Measurements from ENCODE around the gene FSTL1.

DNA sequence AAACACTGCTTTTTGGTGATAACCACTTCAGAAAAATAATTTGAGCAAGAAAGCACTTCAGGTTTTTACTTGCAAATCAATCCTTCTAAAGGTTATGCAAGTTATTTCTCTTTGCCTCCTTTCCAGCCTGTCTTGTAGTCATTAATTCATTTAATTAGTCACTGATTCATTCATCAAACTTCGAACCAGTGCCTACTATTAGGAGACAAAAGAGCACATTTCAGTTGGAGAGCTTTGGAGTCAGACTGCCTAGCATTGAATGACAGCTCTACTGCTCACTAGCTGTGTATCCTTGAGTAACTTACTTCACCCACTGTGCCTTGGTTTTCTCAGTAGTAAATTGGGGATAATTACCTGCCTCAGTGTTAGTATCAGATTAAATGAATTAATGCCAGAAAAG, 86.7 kb downstream of the FSTL1 start:
- TF ChIP-seq, protein P1, sequence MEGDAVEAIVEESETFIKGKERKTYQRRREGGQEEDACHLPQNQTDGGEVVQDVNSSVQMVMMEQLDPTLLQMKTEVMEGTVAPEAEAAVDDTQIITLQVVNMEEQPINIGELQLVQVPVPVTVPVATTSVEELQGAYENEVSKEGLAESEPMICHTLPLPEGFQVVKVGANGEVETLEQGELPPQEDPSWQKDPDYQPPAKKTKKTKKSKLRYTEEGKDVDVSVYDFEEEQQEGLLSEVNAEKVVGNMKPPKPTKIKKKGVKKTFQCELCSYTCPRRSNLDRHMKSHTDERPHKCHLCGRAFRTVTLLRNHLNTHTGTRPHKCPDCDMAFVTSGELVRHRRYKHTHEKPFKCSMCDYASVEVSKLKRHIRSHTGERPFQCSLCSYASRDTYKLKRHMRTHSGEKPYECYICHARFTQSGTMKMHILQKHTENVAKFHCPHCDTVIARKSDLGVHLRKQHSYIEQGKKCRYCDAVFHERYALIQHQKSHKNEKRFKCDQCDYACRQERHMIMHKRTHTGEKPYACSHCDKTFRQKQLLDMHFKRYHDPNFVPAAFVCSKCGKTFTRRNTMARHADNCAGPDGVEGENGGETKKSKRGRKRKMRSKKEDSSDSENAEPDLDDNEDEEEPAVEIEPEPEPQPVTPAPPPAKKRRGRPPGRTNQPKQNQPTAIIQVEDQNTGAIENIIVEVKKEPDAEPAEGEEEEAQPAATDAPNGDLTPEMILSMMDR (IDR thresholded peaks at IDR 0.05), result no peak
- no peak for TF ChIP-seq POLR2A (IDR thresholded peaks at IDR 0.05)

Measured in right lobe of liver (tissue), 4 donors.